Umbilical cord (tissue), 2 donors: ENCODE results near the gene C2orf74. TPM values are rescaled to one million over a fixed set of nuclear protein-coding genes. Genes with fewer than 3 reads are reported as not detected.
"Not testable (repeated sequence)": the region's sequence is repeated elsewhere in the genome, so short reads cannot be mapped to it uniquely, and the experiment has no call there.

Experiments used
- DNase-seq: peaks from one replicate; pipeline ENCODE4 v3.0.0-alpha.2; 2015; ENCODE audit warnings: low spot score
- total RNA-seq: library from RNA; depleted of rRNA; stranded (reverse); fragments of >200 nt; gene quantifications from one replicate; pipeline ENCODE4 v1.2.3, GENCODE V29; 2014; ENCODE audit warnings: low replicate concordance; ENCODE audit not compliant: insufficient read depth

C2orf74 gene
- total RNA-seq, 1 donor from 2014 or later: not detected

DNA sequence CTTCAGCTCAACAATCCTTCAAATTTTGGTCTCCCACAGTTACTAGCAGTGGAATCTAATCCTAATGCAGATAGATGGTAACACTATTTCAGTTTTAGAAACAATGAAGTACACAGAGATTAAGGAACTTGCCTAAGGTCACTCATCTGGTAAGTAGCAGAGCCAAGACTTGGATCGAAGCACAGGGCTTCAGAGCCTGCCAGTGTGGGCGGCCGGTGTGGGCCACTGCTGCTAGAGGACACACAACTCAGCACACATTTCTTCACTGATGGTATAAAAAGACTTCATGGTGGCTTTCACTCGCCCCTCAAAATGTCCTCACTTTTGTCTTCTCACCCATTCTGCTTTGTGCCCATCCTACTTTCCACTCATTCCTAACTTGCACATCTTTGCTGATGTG lies 11.1 kb downstream of the C2orf74 start:
- DNase-seq: no peak

DNA sequence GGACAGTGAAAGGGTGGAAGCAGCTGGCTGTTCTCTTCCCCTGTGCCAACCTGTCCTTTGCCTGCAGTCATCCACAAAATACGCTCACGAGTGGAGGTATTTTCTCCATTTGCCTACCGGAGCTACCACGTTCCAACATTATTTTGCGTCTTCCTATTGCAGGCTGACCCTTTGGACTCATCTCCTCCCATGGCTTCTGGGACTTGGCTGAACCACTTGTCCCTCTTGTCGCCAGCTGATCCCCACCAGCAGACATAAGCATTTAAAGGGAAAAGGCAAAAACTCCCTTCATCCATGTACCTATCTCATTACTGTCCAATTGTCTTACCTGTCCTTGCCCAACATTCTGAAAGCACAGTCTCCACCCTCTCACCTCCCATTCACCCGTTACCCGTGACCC lies 13.0 kb downstream of the C2orf74 start:
- no peak for DNase-seq

DNA sequence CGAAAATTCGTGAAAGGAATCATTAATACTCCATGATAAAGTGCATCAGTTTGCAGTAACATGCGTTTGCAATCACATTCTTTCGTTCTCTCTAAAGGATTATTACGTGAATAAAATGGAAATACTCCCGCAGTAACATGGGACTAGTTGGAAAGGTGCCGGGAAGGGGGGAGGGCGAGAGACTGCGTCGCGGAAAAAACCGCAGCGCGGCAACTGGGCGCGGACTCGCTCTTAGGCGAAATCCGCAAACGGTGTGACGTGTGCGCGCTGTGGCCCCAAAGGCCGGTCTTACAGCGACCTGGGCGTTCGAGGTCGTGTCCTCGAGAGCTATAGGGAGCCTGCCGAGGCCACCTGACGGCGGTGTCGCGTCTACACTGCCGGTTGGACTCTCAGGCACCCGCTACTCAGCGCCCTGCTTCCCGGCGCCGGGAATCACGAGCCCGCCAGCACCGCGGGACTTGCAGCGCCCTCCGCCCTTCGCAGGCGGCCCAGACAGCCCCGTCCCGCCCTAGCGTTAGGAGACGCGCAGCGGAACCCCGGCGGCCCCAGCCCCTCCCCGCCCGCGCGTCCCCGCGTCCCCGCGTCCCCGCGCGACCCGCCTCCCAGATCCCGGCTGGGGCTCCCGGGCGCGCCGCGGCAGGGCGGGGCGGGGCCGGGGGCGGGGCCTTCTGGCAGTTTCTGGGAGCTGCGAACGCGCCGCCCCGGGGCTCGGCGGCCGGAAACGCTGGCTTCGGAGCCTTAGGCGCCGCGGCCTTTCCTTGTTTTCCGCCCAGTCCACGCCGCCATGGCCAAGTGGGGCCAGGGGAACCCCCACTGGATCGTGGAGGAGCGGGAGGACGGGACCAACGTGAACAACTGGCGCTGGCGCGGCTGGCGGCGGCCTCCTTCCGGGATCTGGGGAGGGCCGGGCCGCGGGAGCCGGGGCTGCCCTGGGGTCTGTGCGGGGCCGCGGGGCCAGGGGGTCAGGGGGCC lies 15.1 kb downstream of the C2orf74 start:
- DNase-seq: peak; percentile 97

DNA sequence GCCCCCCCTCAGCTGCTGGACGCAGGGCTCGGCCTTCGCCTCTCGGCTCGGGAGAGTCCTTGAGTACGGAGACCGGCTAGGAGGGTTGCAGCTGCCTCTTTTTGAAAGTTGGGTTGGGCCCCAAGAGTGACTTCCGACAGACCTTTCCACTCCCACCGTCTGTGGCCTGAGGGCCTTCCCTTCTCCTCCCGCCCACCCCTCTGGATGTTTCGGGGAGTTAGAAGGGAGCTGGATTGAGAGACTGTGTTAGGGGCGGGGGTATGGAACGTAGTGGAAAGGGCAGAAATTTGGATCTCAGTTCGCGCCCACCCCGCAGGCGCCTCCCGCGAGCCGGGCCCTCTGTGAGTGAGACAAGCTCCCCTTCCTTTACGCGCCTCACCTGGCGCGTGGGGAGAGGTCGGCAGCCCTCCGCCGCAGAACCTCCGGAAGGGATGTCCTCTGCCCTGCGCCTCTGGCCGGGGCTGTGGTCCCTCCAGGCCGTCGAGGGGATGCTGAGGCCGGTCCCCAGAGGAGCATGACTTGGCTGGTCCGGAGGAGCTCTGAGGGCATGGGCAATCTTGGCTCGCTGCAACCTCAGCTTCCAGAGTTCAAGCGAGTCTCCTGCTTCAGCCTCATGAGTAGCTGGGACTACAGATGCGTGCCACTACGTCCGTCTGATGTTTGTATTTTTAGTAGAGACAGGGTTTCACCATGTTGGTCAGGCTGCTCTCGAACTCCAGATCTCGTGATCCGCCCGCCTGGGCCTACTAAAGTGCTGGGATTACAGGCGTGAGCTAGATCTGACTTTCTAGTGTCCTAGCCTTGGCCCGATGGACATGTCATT lies 15.9 kb downstream of the C2orf74 start:
- peak; percentile 66 for DNase-seq

DNA sequence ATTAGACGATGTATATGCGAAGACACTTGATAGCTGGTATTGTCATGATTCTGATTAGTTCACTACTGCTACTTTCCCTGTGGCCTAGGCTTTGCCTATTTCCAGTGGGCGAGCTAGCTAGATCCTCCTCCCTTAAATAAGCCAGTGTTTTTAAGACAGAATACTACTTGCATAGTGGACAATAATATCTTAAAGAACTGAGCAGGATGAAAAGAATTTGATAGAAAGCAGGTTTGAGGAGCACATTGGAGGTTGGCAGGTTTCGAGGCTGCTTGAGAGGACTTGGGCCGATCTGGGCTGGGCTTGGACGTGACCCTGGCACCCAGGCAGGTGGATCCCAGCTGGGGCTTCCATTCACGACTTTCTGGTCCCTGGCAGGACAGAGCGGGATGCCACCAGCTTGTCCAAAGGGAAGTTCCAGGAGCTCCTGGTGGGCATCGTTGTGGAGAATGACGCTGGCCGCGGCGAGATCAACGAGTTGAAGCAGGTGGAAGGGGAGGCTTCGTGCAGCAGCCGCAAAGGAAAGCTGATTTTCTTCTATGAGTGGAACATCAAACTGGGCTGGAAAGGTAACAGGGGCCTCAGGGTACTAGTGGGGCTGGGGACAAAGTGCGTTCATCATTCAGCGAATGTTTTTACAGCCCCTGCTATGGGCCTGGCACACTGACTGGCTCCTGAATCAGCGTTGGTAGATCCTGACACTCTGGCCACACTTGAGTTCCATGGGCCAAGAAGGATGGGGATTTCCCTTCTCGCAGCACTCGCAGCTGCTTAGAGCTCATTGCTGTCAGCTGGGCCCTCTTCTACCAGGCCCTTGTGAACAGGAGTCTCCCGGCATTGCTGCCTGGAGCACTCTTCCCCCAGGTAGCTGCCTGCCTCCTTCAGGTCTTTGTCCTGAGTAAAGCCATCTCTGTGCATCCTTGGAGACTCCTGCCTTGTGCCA lies 16.9 kb downstream of the C2orf74 start:
- DNase-seq: peak; percentile 20

DNA sequence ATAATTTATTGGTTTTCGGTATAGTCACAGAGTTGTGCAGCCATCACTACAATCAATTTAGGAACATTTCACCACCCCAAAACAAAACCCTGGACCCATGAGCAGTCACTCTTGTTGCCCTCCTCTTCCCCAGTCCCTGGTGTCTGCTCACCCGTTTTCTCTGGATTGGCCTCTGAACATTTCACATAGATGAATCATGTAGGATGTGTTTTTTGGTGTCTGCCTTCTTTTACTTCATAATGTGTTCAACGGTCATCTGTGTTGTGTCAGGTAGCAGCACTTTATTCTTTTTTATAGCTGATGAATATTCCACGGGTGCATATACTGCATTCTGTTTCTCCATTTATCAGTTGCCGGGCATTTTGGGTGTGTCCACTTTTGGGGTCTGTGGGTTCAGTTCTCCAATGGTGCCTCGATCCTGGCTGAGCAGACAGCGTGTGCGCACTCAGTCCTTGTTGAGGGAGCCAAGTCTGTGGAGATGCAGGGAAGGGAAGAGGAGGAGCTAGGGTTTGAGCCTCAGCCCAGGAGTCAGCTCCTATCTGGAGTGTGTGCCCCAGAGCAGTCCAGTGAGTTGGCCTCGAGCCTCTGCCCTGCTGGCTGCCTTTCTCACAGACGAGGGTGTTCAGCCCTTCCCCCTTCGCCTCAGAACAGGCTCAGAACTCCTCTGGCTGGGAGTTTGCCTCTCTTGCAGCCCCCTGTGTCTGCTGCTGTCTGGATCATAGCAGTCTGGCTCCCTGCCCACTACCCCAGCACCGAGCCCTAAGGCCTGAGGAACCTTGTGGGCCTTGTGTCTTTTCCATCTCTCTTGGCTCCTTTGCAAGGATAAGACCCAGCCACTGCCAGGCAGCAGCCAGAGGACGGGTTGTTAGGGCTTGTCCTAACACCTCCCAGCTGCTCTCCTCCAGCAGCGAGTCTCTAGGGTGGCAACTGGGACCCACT lies 18.0 kb downstream of the C2orf74 start:
- peak; percentile 98 for DNase-seq

DNA sequence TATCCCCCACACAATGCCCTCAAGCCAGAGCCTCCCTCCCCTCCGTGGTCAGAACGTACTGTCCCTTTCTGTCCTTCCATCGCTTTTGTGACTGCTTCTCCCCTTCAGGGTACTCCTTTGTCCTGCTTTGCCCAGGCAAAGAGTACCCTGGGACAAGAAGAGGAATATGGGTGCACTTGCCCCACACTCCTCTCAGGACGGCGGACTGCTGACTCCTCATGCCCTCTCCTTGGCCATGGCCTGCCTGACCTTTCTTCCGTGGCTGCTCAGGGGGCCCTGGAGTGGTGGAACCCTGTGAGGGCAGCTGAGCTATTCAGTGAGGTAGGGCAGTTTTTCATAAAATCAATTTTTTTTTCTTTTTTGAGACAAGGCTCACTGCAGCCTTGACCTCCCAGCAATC lies 18.7 kb downstream of the C2orf74 start:
- DNase-seq: no peak

DNA sequence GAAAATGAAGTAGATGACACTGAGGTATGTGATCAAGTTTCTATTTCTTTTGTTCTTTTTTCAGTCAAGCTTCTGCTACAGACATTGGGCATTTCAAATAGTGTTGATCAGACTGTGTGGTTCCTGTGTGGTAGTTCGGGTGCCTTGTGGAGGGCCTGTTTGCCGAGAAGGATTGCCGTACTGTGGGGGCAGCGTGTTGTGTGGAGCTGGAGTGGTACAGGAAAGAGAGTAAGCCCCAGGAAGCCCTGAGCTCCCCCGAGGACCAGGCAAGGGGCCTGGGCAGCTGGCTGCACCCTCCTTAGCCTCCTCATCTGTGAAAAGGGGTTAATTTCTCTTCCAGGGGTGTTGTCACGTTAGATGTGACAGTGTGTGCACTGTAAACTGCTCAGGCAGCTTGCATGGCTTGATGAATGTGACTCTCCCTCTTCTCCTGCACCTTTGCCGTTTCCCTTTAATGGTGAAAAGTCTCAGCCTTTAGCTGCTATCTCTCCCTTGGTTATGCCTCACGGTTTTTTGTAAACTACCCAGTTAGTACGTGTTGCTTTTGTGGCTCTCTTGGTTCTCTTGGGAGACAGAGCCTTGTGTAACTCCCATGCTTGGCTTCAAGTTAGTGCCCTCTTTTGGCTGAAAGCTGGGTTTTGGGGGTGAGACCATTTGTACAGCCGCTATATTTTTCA lies 19.5 kb downstream of the C2orf74 start:
- DNase-seq: no peak

DNA sequence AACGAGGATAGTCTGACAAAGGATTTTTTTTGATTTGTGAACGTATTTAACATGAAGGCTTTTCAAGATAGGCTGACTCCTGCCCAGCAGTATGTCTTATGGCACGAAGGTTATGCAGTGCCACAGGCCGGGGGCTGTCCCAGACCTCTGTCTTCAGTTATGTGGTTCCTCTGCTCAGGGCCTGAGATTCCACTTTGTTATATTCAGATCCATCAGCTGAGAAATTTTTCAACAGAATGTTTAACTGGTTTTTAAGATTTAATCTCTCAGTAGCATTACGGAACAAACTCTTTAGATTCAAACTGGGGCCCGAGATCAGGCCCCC lies 20.0 kb downstream of the C2orf74 start:
- DNase-seq: no peak

DNA sequence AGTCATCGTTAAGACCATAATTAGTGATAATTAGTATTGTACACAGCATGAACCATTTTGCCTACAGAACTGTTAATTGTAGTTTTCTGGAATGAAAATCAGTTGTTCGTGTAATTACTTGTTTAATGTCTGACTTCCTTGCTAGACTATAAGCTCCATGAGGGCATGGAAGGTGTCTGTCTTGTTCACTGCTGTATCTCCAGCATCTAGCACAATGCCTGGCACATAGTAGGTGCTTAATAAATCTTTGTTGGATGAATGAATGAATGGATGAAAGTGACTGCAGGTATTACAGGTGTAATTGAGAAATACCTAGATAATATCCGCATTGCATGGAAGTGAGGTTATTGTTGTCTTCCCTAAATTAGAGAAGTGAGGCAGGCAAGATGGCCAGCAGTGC lies 21.8 kb downstream of the C2orf74 start:
- DNase-seq: no peak

DNA sequence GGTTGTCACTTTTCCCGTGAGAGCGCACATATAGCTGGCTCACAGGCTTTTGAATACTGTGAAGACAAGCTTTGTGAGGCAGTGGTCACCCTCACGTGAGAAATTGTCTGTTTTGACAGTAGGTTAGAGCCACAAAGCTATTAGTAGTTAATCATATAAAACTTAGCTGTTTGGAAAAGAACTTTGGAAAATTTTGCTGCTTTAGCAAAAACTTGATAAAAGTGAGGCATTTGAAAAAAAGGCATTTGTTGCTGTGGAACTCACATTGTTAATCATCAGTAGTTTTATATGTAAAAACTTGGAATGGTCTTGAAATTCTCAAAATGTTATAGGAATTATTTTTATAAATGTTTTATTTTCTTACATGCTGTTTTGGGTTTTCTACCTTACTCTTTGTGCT lies 22.3 kb downstream of the C2orf74 start:
- no peak for DNase-seq

DNA sequence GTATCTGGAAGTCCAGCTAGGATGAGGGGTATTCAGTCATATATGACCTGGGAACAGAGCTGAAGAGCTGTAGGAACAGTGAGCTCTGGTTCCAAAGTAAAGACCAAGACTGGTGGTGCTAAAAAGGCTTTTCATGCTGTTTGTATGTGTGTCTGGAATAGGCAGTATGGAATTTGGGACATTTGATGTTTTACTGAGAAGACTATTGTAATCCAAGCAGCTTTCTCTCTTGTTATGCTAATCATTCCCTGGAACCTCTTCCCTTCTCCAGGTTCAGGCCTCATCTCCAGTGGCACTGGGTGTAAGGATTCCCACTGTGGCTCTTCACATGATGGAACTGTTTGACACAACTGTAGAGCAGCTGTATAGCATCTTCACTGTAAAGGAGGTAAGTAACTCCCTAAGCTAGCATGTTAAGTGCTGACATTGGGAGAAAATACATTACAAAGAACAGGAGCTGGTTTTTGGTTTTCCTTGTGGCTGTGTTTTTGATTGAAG lies 23.3 kb downstream of the C2orf74 start:
- no peak for DNase-seq

DNA sequence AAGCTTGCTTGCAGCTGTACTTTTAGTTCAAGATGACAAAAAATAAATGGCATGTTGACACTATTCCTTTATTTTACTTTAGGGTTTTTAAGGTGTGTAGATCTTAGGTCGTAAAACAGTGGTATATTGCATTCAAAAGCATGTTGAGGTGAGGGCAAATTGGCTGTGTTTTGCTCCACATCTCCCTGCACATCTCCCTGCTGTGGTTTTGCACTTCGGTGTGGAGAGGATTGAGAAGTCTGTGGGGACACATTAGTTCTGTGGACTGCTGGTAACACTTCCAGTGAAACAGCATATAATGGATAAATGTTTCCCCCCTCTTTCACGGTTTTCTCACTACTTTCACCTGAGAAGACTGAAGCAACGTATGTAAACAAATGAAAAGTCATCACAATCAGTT lies 25.1 kb downstream of the C2orf74 start:
- DNase-seq: no peak

DNA sequence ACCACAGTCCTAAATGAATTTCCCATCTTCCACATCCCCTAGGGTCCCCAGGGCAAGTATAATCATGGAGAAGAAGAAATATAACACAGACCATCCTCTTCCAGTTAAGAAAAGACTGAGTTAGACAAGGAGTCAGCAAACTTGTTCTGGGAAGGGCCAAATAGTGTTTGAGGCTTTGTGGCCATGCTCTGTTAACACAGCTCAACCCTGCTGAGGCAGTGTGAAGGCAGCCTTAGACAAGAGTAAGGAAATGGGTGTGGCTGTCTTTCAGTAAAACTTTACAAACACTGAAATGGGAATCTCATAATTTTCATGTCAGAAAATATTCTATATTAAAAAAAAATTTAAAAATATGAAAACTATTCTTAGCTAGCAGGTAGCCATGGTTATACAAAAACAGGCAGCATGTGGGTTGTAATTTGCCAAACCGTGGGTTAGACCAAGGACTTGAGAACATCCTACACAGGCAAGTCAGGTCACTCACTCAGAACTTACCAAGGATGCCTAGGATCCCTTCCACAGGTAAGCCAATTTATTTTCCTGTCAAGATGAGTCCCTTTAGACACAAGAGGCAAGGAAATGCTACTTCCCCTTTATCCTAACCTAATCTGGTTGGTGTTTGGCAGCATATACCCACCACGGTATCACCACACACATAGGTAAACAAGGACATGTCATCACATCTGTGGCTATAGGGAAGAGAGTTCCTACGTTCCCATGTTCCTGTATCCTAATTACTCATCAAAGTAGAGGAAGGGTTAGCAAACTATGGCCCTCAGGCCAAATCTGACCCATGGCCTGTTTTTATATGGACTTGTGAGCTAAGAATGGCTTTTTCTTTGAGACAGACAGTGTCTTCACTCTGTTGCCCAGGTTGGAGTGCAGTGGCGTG lies 31.9 kb downstream of the C2orf74 start:
- DNase-seq: peak; percentile 33

DNA sequence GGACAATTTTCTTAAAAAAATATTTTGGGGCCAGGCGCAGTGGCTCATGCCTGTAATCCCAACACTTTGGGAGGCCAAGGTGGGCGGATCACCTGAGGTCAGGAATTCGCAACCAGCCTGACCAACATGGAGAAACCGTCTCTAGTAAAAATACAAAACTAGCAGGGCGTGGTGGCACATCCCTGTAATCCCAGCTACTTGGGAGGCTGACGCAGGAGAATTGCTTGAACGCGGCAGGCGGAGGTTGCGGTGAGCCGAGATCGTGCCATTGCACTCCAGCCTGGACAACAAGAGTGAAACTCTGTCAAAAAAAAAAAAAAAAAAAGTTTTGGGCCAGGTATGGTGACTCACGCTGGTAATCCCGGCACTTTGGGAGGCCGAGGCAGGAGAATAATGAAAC lies 32.7 kb downstream of the C2orf74 start:
- not testable (repeated sequence) for DNase-seq

DNA sequence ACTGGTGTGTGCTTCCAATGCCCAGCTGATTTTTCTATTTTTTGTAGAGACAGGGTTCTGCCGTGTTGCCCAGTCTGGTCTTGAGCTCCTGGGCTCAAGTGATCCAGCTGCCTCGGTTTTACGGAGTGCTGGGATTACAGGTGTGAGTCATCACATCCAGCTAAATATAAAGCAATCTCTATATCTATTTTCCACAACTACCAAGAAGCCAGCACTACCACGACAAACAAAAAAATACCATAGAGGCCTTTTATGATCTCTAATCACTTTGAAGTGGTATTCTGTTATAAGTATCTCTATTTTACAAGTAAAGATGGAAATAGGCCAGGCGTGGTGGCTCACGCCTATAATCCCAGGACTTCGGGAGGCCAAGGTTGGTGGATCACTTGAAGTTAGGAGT lies 34.7 kb downstream of the C2orf74 start:
- DNase-seq: peak; percentile 85

DNA sequence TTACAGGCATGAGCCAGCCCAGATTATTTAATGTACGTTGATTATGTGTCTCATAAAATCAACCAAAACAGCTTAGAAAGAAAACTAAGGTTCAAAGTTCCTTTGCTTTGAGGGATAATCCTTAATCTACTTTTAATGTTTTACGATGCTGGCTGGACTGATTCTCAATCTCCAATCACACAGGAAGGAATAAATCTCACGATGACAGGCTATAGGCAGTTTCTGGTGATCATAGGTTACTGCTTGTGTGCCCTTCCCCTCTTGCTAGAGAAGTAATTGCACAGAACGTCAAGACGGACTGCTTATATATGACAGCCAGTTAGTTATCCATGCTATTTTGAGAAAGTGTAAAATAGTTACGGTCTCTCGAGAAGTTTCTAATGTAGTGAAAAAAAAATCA lies 43.1 kb downstream of the C2orf74 start:
- DNase-seq: no peak

DNA sequence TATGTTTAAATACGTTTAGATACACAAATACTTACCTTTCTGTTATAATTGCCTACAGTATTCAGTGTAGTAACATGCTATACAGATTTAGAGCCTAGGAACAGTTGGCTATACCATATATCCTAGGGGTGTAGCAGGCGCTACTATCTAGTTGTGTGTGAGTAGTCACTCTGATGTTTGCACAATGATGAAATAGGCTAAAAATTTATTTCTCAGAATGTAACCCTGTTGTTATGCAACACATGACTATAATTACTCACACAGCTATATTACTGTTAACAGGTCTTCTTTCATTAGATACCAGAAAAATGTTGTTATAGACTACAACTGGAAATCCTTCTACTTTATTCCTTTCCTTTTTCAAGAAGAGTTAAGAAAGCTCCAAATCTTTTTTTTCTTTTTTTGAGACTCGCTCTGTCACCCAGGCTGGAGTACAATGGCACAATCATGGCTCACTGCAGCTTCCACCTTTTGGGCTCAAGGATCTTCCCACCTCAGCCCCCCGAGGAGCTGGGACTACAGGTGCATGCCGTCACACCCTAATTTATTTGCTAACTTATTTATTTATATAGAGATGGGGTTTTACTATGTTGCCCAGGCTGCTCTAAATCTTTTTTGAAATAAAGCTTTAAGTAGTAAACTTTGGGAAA lies 48.5 kb downstream of the C2orf74 start:
- DNase-seq: no peak
